Lung (tissue), 12 donors: ENCODE results near the gene DDB1. TPM values are rescaled to one million over a fixed set of nuclear protein-coding genes. Genes with fewer than 3 reads are reported as not detected.

Experiments
- ATAC-seq: fragments of 200-7000 bp; cut with Tn5 transposase; one replicate; pipeline ENCODE4 v1.9.1; 2020; ENCODE audit warnings: moderate number of reproducible peaks; ENCODE audit not compliant: insufficient read depth, low FRiP score
- DNase-seq, 3 donors: peaks; one replicate each; pipeline ENCODE4 v3.0.0-alpha.2; 2013 to 2017
- H3K27ac ChIP-seq, 2 donors: one replicate each; pipeline ENCODE4 v1.5.1; 2013; ENCODE audit warnings: mild to moderate bottlenecking in 2 of 2, moderate library complexity in 2 of 2, control low read depth in 1 of 2, inconsistent platforms in 1 of 2, low read depth in 1 of 2, low read length in 1 of 2
- H3K27me3 ChIP-seq, 3 donors: one replicate each; pipeline ENCODE4 v1.5.1; 2013; ENCODE audit warnings: low read length in 2 of 3; ENCODE audit not compliant: control insufficient read depth in 3 of 3, insufficient read depth in 3 of 3
- H3K36me3 ChIP-seq, 4 donors: one replicate each; pipeline ENCODE4 v1.5.1; 2013; ENCODE audit warnings: low read length in 4 of 4, mild to moderate bottlenecking in 1 of 4, moderate library complexity in 1 of 4; ENCODE audit not compliant: control insufficient read depth in 4 of 4, insufficient read depth in 4 of 4
- H3K4me1 ChIP-seq, 5 donors: one replicate each; pipeline ENCODE4 v1.5.1; 2013; ENCODE audit warnings: low read length in 5 of 5, mild to moderate bottlenecking in 2 of 5, moderate library complexity in 1 of 5; ENCODE audit not compliant: control insufficient read depth in 5 of 5, insufficient read depth in 5 of 5
- H3K4me3 ChIP-seq: one replicate; pipeline ENCODE4 v1.5.1; 2013; ENCODE audit warnings: mild to moderate bottlenecking, control low read depth, moderate library complexity
- H3K9ac ChIP-seq, 2 donors: one replicate each; pipeline ENCODE4 v1.5.1; 2013; ENCODE audit warnings: low read length in 2 of 2, control low read depth in 1 of 2; ENCODE audit not compliant: insufficient read depth in 1 of 2
- H3K9me3 ChIP-seq, 4 donors: one replicate each; pipeline ENCODE4 v1.5.1; 2013; ENCODE audit warnings: low read length in 3 of 4, mild to moderate bottlenecking in 1 of 4, moderate library complexity in 1 of 4; ENCODE audit not compliant: control insufficient read depth in 4 of 4, insufficient read depth in 3 of 4
- WGBS, 2 donors: extraction: QIAGEN DNeasy Blood & Tissue Kit; methylation state at CpG; one replicate each; pipeline ENCODE4 v1.1.7; 2013; 5-methylcytosine and 5-hydroxymethylcytosine counted together
- polyA plus RNA-seq, 2 donors: library from polyadenylated mRNA; stranded (reverse); fragments of 200-250 nt; gene quantifications; one replicate each; pipeline ENCODE4 v1.2.1, GENCODE V29; 2013
- total RNA-seq, 2 donors: library from RNA; depleted of rRNA in 1 of 2; stranded (reverse); fragments of >200 nt in 1 of 2; gene quantifications; one replicate each; pipeline ENCODE4 v1.2.1, GENCODE V29; 2014 to 2021
- TF ChIP-seq, protein P1 (sequence below): IDR thresholded peaks from 2 replicates; pipeline ENCODE4 v1.5.1; 2012; ENCODE audit warnings: mild to moderate bottlenecking; ENCODE audit errors: control extremely low read depth, extremely low read depth
- donor health status: control.
- donor health status: control.
- donor health status: Bipolar disorder and iron deficiency.
- donor health status: healthy.
- donor health status: DM: yes; HTN: yes; CAD: no.

The DDB1 gene
- total and polyA plus RNA-seq, 4 donors = 88.5 to 184 (median 121) TPM

DNA sequence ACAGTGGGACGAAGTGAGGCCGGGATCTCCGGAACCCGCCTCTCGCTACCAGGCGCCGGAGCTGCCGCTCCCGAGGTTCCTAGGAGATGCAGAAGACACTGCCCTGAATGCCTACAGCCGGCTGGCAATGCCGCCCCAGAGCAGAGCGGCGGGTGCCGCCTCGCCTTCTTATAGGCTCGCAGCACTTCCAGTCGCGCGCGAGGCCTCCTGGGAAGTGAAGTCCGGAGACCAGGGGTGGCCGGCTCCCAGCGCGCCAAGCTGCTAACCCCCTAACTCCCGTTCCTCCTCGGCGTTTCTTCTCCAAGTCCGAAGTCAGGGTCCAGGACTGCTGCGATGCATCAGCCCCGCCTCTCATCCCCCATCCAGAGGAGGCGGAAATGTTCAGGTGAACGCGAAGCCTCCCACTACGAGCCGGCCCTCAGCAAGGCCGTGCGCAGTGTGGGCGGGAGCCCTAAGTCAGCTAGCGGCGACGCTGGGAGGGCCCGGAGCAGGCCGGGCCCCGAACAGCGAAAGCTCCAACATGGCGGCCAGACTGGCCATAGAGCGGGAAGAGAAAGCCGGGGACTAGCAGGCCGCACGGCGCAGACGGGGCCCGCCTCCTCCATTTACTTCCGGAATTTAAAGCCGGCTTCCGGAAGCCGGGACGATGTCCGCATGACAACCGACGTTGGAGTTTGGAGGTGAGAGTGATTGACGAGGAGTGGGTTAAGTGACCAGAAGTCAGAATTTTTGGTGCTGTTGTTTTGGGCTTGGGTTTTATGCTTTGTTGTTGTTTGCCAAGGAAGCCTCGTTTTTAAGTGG is 29.0 kb upstream of the DDB1 start, which contains the start of the genes CYB561A3 and TMEM138:
Gene CYB561A3 (minus strand): TSS at position 142 of the 801 bp plus-strand sequence. CDS start 5,169 bp downstream, outside the sequence.
Gene TMEM138 (plus strand): TSS at position 634 of the 801 bp plus-strand sequence. CDS start 2,017 bp downstream, outside the sequence.
- H3K36me3 ChIP-seq = peaks cover 14 to 28% (median 18%) of the 10 kb centered on the region in 4 donors
- peak within 1 kb of the TSS; percentile 99 to 100 for H3K27ac ChIP-seq
- peaks cover 0 to 18% (median 4%) of the 10 kb centered on the region in 5 donors for H3K4me1 ChIP-seq
- 1% methylated on average over 63 of the region's 63 CpGs for WGBS, 2 donors
- no peaks in the 10 kb centered on the region for H3K27me3 ChIP-seq
- H3K9me3 ChIP-seq = no peaks in the 10 kb centered on the region
- peak within 1 kb of the TSS; percentile 46 to 90 for H3K9ac ChIP-seq
- H3K4me3 ChIP-seq = peak within 1 kb of the TSS; percentile 80
- ATAC-seq (peak; percentile 97), DNase-seq (peak; percentile 94 to 95 (median 95))
- TF ChIP-seq, protein P1, sequence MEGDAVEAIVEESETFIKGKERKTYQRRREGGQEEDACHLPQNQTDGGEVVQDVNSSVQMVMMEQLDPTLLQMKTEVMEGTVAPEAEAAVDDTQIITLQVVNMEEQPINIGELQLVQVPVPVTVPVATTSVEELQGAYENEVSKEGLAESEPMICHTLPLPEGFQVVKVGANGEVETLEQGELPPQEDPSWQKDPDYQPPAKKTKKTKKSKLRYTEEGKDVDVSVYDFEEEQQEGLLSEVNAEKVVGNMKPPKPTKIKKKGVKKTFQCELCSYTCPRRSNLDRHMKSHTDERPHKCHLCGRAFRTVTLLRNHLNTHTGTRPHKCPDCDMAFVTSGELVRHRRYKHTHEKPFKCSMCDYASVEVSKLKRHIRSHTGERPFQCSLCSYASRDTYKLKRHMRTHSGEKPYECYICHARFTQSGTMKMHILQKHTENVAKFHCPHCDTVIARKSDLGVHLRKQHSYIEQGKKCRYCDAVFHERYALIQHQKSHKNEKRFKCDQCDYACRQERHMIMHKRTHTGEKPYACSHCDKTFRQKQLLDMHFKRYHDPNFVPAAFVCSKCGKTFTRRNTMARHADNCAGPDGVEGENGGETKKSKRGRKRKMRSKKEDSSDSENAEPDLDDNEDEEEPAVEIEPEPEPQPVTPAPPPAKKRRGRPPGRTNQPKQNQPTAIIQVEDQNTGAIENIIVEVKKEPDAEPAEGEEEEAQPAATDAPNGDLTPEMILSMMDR = no peak

GRCh38 chr11:61361237-61361740 is 28.4 kb upstream of the DDB1 start:
- Histone ChIP-seq H3K4me3 (peak overlapping the region; percentile 80), H3K27ac (peak overlapping the region; percentile 99 to 100), H3K9me3 (no peaks in the 10 kb centered on the region), H3K4me1 (peaks cover 0 to 18% (median 4%) of the 10 kb centered on the region in 5 donors), H3K36me3 (peaks cover 13 to 22% (median 14%) of the 10 kb centered on the region in 4 donors), H3K9ac (peak overlapping the region; percentile 46 to 86), H3K27me3 (no peaks in the 10 kb centered on the region)
- DNase-seq = no peak
- 4% methylated on average over 22 of the region's 22 CpGs for WGBS, 2 donors
- TF ChIP-seq, protein P1 = no peak
- no peak for ATAC-seq

DNA sequence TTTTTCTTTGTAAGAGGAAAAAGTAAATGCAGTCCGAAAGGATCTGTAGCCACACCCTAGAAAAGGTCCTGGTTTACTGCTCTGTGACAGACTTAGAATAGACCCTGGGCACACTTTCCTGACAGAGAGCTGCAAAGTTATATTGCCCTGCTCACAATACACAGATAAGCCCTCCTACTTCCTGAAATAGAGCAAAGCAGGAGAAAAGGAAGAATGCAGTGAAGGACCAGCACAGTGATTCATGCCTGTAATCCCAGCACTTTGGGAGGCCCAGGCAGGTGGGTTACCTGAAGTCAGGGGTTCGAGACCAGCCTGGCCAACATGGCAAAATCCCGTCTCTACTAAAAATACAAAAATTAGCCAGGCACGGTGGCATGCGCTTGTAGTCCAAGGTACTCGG is 26.6 kb upstream of the DDB1 start:
- DNase-seq (no peak), ATAC-seq (no peak)
- Histone ChIP-seq H3K27me3 (no peaks in the 10 kb centered on the region), H3K27ac (no peak overlapping the region), H3K4me1 (peaks cover 0 to 18% (median 4%) of the 10 kb centered on the region in 5 donors), H3K36me3 (peaks cover 4 to 13% (median 8%) of the 10 kb centered on the region in 4 donors), H3K4me3 (no peak overlapping the region), H3K9me3 (no peaks in the 10 kb centered on the region), H3K9ac (no peak overlapping the region)
- 79 to 89% methylated on average over 6 of the region's 6 CpGs for WGBS, 2 donors
- TF ChIP-seq, protein P1 = no peak
